ENCODE data around the gene MRPL24. TPM values are rescaled to one million over a fixed set of nuclear protein-coding genes. Genes with fewer than 3 reads are reported as not detected.
A peak's percentile ranks its signal among the peaks of the same experiment; 100 is the strongest.

The MRPL24 gene
- total and polyA plus RNA-seq, 2 of the 13 experiments (the other 11 are each of a cell fraction or from before 2014, with no cell fraction given), result 38.1 to 42.9 TPM

DNA sequence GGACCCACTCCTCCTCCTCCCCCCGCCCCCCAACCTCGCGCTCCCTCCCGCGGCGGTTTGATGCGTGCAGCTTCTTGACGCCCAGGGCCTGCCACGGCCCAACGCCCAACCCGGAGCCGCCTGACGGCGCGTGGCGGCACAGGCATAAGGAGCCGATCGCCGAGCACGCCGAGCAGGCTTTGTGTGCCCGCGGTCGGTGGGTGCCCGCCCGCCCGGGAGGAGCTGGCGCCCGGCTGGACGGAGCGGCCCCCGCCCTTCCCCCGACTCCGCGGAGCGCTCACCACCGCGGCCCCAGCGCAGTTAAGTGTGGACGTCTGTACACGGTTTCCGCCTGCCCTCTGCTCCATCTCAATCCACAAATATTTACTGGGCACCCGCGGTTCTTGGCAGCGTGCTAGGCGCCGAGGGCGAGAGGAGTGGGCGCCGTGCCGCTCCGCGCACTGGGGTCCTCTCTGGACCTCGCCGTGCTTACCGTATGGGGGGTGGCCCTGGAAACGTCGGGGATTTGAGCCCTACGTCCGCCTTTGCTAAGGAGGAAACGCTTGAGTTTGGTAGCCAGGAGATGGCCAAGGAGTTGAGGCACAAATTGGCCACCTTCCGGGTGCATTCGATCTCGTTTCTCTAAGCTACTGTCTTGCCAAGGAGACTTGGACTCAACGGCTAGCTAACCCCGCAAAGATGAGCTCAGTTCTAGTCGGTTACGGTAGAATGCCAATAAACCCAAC, 11.0 kb upstream of the MRPL24 start (continued):
- no peak for TF ChIP-seq TERF1 (CRISPR knock-in tag; IDR thresholded peaks at IDR 0.05)
- peak; percentile 48 for TF ChIP-seq GABPA (IDR thresholded peaks at IDR 0.05; ENCODE audit: low read depth, low read length)
- peak; percentile 71 for TF ChIP-seq GABPA (CRISPR knock-in tag; IDR thresholded peaks at IDR 0.05; ENCODE audit: low read depth)
- peak; percentile 77 for TF ChIP-seq FOXK1 (CRISPR knock-in tag; IDR thresholded peaks at IDR 0.05; ENCODE audit: borderline replicate concordance, low read depth)
- no peak for TF ChIP-seq PRDM10 (CRISPR knock-in tag; IDR thresholded peaks at IDR 0.05; ENCODE audit: low read depth)
- TF ChIP-seq KMT2B (CRISPR knock-in tag; IDR thresholded peaks at IDR 0.05), result peak; percentile 42; the same call in 1 of the 2 replicates
- no peak for TF ChIP-seq ZNF260 (CRISPR knock-in tag; IDR thresholded peaks at IDR 0.05; ENCODE audit: borderline replicate concordance, low read depth)
- TF ChIP-seq IKZF5 (CRISPR knock-in tag; IDR thresholded peaks at IDR 0.05), result peak; percentile 61; the same call in 1 of the 2 replicates
- TF ChIP-seq SRSF9 (IDR thresholded peaks at IDR 0.05; ENCODE audit: borderline replicate concordance, insufficient read depth, low read depth, low read length, poor library complexity, severe bottlenecking), result no peak
- TF ChIP-seq JARID2 (CRISPR knock-in tag; IDR thresholded peaks at IDR 0.05; ENCODE audit: insufficient replicate concordance), result no peak
- TF ChIP-seq LRRFIP1 (CRISPR knock-in tag; conservative IDR thresholded peaks at IDR 0.05), result no peak
- no peak for TF ChIP-seq HNRNPUL1 (IDR thresholded peaks at IDR 0.05; ENCODE audit: low read depth, low read length)
- TF ChIP-seq POLR2AphosphoS2 (IDR thresholded peaks at IDR 0.05; ENCODE audit: low read depth, low read length), result no peak
- TF ChIP-seq SMYD3 (CRISPR knock-in tag; IDR thresholded peaks at IDR 0.05), result no peak
- TF ChIP-seq ZNF598 (CRISPR knock-in tag; IDR thresholded peaks at IDR 0.05; ENCODE audit: borderline replicate concordance), result no peak
- no peak for TF ChIP-seq MATR3 (CRISPR knock-in tag; IDR thresholded peaks at IDR 0.05)
- no peak; the same call in 1 of the 2 replicates for TF ChIP-seq AHR (CRISPR knock-in tag; IDR thresholded peaks at IDR 0.05)
- TF ChIP-seq HMG20B (CRISPR knock-in tag; conservative IDR thresholded peaks at IDR 0.05), result no peak
- TF ChIP-seq ZNF33B (CRISPR knock-in tag; IDR thresholded peaks at IDR 0.05), result no peak

All from HepG2 (cell line).